ENCODE results near the gene CHKA.

DNA sequence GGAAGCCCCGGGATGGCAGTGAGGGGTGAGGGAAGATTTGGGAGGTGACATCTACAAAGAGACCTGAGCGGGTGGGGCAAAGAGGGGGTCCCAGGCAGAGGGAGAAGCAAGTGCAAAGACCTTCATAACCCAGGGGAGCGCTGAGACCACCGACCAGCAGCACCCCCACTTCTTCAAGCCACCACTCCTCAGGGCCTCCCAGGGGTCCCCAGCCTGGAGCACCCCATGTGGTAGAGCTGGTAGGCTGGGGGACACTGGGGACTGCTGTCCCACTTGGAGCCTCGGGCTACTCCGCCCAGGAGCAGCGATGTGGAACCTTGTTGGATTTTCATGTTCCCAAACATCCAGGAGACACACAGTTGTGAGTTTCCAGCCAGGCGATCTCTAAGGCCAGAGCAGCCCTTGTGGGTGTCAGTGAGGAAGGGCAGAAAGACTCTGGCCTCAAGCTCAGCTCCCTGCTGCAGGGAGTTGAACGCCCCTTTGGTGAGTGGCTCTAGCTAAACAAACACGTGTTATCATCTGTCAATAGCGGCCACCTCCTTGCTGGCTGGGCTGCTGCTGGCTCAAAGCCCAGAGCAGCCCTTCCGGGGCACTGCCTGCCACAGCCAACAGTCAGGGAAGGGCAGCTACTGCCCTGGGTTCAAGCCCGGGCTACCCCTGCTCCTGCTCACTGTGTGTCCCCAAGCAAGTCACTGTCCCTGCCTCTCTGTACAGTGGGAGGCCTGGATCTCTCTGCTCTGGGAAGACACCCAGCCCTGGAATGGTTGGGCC lies 25.7 kb upstream of the CHKA start:
- TF ChIP-seq EZH2 (IDR thresholded peaks at IDR 0.05; ENCODE audit: low read length): no peak
- TF ChIP-seq, protein P1, sequence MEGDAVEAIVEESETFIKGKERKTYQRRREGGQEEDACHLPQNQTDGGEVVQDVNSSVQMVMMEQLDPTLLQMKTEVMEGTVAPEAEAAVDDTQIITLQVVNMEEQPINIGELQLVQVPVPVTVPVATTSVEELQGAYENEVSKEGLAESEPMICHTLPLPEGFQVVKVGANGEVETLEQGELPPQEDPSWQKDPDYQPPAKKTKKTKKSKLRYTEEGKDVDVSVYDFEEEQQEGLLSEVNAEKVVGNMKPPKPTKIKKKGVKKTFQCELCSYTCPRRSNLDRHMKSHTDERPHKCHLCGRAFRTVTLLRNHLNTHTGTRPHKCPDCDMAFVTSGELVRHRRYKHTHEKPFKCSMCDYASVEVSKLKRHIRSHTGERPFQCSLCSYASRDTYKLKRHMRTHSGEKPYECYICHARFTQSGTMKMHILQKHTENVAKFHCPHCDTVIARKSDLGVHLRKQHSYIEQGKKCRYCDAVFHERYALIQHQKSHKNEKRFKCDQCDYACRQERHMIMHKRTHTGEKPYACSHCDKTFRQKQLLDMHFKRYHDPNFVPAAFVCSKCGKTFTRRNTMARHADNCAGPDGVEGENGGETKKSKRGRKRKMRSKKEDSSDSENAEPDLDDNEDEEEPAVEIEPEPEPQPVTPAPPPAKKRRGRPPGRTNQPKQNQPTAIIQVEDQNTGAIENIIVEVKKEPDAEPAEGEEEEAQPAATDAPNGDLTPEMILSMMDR (optimal IDR thresholded peaks at IDR 0.05 in 1 of 3, IDR thresholded peaks at IDR 0.05 in 1 of 3, conservative IDR thresholded peaks at IDR 0.05 in 1 of 3; ENCODE audit: extremely low read depth in 1 of 3, insufficient read depth in 2 of 3, low read length in 3 of 3): no peak
